Cardiac fibroblast (primary cell): ENCODE data around the gene SIRT6.
"Not testable (repeated sequence)": the region's sequence is repeated elsewhere in the genome, so short reads cannot be mapped to it uniquely, and the experiment has no call there.

Experiments used
- DNase-seq, 2 donors: peaks; one replicate each; pipeline versions ENCODE4 v3.0.0 to v3.0.0-alpha.2; 2010; ENCODE audit warnings: low read depth in 2 of 2
- H3K4me3 ChIP-seq, 2 donors: replicated peaks in 1 of 2; 1 replicate in 1 of 2; 2 replicates in 1 of 2; pipeline ENCODE4 v1.5.1; 2011; ENCODE audit warnings: low read depth in 2 of 2, low read length in 2 of 2, mild to moderate bottlenecking in 2 of 2, moderate library complexity in 1 of 2
- CTCF ChIP-seq: IDR thresholded peaks from one replicate; pipeline ENCODE4 v1.5.1; 2011; ENCODE audit warnings: low read depth, mild to moderate bottlenecking, low read length, inconsistent platforms

The SIRT6 gene

GRCh38 chr19:4182084-4182810, at the start of gene SIRT6, which contains the start of gene ANKRD24:
SIRT6 (minus strand) TSS chr19:4182563; CDS start chr19:4182539, 24 bp downstream.
ANKRD24 (plus strand) TSS chr19:4182689; CDS start chr19:4186426, 3,737 bp downstream.
- no peak for TF ChIP-seq CTCF
- peak within 1 kb of the TSS; percentile 77 to 99 for H3K4me3 ChIP-seq
- peak; percentile 95 to 97 for DNase-seq

GRCh38 chr19:4232139-4232538, 49.8 kb upstream of the SIRT6 start:
- DNase-seq, H3K4me3 ChIP-seq: not testable (repeated sequence)

GRCh38 chr19:4231521-4231920, 49.2 kb upstream of the SIRT6 start:
- DNase-seq, H3K4me3 ChIP-seq: not testable (repeated sequence)

- not testable (repeated sequence) for H3K4me3 ChIP-seq, DNase-seq
Measured at GRCh38 chr19:4230237-4230636, 47.9 kb upstream of the SIRT6 start.

- DNase-seq = peak; percentile 61 to 64
- H3K4me3 ChIP-seq = no peak within 1 kb of the TSS
- TF ChIP-seq CTCF = no peak
Measured at GRCh38 chr19:4229179-4229931, 47.0 kb upstream of the SIRT6 start, which contains the start of gene EBI3. EBI3 (plus strand) TSS chr19:4229523; CDS start chr19:4229551, 28 bp downstream.

- no peak overlapping the region for H3K4me3 ChIP-seq
- no peak for TF ChIP-seq CTCF
- DNase-seq = no peak
Measured at GRCh38 chr19:4228765-4229178, 46.4 kb upstream of the SIRT6 start.

GRCh38 chr19:4227771-4228170, 45.4 kb upstream of the SIRT6 start:
- TF ChIP-seq CTCF = no peak
- DNase-seq = no peak
- no peak overlapping the region for H3K4me3 ChIP-seq

GRCh38 chr19:4225885-4226284, 43.5 kb upstream of the SIRT6 start:
- no peak for TF ChIP-seq CTCF
- no peak for DNase-seq
- H3K4me3 ChIP-seq = no peak overlapping the region
